Measurements from ENCODE around the gene ADNP. TPM values are rescaled to one million over a fixed set of nuclear protein-coding genes. Genes with fewer than 3 reads are reported as not detected.
"Not testable (repeated sequence)": the region's sequence is repeated elsewhere in the genome, so short reads cannot be mapped to it uniquely, and the experiment has no call there.

ADNP gene
- total RNA-seq = 30.3 TPM
- long read RNA-seq, full-length matches to known transcripts = 3 of 6 reads
- long read RNA-seq, partial matches to known transcripts = 0 of 6 reads
- long read RNA-seq, other reads (novel, unspliced or antisense) = 3 of 6 reads

DNA sequence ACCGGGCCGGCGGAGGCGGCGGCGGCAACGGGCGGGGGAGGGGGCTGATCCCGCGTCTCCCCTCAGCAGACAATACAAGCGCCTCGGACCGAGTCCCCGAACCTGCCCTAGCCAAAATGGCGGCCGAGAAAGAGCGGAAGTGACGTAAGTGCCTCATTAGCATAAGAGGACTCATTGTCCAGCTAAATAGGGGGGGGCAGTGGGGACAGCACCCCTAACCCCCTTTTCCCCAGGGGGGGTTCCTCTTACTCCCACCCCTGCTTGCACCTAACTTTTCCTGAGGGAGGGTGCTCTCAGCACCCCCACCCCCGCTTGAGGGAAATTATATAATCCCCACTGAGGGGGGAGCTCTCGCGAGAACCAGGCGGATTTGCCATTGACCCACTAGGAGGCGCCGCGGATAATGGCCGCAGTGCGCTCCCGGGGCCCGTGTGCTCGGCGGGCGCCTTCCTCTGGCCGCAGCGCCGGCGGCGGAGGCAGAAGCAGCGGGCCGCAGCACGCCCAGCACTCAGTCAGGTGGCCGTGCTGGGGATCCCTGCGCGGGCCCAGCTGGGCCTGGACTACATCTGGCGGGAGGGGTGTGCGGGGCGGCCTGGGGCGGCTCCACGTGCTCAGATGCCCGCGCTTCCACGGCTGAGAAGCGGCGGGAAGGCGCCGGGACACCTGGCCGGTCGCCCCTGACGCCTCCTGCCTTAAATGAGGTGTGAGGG, at the start of gene ADNP:
ADNP (minus strand) TSS at position 132 of the 710 bp plus-strand sequence. CDS start 27,441 bp downstream, outside the sequence.
- ATAC-seq = peak; percentile 92
- peak; percentile 94 for DNase-seq (ENCODE audit: missing footprints)
- intact Hi-C loops (cut with DNase I) = loop anchor here (1.0 to 2.0 kb wide), 3 partner anchors 27 to 137 kb away; partner anchors contain the start of genes DPM1 and MOCS3

DNA sequence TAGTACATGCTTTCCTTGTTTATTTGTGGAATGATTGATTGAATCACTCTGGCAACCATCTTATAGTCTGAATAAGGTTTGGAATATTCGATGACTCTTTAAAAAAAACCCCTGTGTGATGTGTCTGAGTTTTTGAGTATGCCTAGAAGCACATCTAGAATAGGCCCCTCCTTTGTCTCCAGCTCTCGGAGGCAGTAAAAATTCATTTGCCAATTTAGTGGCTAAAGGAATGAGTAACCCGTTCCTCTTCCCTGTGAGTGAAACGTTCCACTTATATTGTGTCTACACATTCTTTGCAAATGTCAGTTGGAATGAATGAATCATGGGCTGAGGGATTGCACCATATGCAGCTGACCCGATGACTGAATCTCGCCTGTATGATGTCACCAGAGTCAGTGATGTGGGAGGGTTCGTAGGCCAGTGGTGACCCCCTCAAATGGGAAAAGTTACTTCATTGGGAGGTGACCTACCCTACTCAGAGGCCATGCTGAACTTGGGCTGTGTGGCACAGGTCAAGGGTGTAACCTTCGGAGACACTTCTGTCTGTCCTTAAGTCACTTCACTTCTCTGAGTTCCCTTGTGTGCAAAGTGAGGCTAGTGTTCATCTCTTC, 48.9 kb upstream of the ADNP start:
- intact Hi-C loops (cut with DNase I) = no loop called here
- no peak for DNase-seq (ENCODE audit: missing footprints)
- no peak for ATAC-seq

DNA sequence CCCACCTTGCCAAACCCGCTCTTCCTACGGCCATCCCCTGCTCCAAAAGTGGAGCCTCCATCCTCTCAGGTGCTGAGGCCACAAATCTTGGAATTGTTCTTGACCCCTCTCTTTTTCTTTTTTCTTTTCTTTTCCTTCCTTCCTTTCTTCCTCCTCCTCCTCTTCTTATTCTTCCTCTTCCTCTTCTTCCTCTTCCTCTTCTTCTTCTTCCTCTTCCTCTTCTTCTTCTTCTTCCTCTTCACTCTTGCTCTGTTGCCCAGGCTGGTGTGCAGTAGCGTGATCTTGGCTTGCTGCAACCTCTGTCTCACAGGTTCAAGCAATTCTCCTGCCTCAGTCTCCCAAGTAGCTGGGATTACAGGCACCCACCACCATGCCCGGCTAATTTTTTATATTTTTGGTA, 47.3 kb upstream of the ADNP start:
- DNase-seq (ENCODE audit: missing footprints); intact Hi-C loops (cut with DNase I); ATAC-seq: not testable (repeated sequence)

DNA sequence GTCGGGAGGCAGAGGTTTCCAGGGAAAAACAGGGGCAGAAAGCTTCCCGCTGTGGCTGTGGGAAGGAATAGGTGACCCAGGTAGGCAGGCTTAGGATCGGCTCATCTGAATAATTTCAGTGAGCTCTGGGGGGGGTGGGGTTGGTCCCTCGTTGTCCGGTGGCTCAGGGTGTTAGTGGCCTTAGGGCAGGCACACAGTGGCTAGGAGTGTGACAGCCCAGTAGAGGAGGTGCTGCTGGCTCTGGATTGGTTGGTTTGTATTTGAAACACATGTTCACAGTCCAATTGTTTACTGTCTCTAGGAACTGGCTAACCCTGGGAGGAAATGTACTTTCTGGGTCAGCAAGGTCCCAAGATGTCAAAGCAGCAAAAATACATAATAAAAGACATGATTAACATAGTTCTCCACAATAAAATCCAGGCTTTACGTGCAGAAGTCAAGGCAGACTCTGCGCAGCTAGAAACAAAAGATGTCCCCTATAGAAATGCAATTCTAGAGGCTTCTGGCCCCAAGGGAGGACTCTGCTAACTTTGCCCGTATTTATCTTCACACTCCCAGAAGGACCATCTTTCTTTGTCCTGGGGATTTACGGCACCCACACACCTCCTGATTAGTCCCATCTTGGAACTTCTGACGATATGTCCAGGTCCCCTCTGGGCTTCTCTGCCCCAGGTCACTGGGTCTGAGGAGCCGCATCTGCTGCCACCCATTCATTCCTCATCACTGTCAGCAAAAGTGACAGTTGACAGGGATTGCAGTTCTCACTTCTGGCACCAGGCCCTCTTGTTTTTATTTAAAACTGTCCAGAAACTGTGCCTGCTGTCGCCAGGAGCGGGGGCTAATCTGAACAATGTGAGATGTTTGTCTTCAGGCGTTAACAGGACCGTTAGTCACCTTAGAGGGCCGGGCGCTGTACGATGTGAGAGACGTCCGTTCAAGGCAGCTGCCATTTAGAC, 46.1 kb upstream of the ADNP start:
- intact Hi-C loops (cut with DNase I) = no loop called here
- DNase-seq (ENCODE audit: missing footprints) (no peak), ATAC-seq (no peak)

DNA sequence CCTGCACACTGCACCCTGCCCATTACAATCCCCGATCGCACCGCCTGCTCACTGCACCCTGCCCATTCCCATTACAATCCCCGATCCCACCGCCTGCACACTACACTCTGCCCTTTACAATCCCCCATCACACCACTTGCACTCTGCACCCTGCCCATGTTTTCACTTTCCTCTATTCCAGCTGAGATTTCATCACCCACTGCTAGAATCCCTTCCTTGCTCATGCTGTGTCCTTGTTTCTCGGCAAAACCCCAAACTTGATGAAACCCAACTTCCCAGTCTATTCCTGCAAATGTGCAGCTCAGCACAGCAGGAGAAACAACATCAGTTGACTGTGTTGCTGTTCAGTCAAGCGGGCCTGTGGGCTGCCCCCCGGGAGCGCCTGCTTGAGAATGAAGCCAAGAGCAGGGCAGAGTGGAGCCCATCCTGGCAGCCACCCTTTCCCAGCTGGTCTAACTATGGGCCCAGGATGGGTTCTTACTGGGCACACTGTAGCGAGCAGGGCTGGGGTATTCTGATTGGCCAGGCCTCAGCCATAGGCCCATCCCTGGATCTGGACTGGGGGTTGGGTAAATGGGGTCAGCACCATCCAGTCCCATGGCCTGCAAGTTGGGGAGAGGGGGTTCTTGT, 44.6 kb upstream of the ADNP start:
- intact Hi-C loops (cut with DNase I) = no loop called here
- no peak for DNase-seq (ENCODE audit: missing footprints)
- ATAC-seq = no peak

DNA sequence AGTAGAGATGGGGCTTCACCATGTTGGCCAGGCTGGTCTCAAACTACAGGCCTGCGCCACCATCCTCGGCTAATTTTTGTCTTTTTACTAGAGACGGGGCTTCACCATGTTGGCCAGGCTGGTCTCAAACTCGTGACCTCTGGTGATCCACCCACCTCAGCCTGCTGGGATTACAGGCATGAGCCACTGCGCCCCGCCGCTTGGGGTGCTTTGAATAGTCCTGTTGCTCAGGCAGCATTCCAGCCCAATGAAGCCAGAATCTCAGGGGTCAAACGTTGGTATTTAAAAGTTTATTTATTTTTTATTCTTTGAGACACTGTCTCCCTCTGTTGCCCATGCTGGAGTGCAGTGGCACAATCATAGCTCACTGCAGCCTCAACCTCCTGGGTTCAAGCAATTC, 38.7 kb upstream of the ADNP start:
- DNase-seq (ENCODE audit: missing footprints) (no peak), ATAC-seq (no peak)
- intact Hi-C loops (cut with DNase I) = no loop called here

DNA sequence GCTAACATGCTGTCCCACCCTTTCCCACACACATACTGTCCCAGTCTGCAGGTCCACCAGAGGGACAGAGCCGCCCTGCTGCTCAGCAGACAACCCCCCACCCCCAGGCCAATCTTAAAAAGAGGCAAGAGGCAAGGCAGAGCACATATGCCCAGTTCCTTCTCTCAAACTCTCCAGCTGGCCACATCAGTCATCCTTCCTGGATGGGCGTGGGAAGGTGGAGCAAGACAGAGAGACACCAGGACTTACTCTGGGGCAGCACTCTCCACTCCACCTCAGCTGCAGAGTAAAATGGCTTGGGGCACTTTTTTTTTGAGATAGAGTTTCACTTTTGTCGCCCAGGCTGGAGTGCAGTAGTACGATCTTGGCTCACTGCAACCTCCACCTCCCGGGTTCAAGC, 38.2 kb upstream of the ADNP start:
- DNase-seq (ENCODE audit: missing footprints) (no peak), ATAC-seq (no peak)
- intact Hi-C loops (cut with DNase I) = no loop called here

DNA sequence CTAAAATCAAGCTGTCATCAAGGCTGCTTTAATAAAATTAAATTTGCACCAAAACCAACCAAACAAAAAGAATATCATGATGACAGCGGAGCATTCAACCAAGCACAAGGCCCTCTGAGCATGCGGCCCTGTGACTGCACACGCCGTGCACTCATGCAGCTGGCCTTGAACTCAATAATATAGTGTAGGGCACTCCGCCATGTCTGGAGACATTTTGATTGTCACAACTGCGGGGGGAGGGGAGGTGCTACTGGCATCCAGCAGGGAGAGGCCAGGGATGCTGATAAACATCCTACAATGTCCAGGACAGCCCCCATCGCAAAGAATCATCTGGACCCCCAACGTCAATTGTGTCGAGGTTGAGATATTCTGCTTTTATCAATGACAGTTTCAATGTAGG, 37.1 kb upstream of the ADNP start:
- intact Hi-C loops (cut with DNase I) = no loop called here
- DNase-seq (ENCODE audit: missing footprints) = no peak
- no peak for ATAC-seq

DNA sequence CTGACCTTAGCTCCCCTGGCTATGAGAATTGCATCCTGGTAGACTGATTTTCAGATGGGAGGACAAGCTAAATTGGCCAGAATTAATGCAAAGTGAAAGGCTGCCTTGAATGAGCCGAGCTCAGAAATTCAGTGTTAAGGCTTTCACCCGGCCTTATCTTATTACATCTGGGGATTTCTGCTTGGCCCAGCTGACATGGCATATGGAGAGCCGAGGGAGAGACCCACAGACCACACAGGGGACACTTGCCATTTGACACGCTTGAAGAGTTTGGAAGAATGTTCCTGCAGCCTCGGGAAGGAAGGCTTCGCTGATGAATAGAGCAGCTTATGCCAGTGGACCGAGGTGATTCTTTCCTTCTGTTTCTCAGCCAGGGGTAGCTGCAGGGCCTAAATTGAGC, 36.3 kb upstream of the ADNP start:
- intact Hi-C loops (cut with DNase I) = no loop called here
- no peak for ATAC-seq
- DNase-seq (ENCODE audit: missing footprints) = no peak

DNA sequence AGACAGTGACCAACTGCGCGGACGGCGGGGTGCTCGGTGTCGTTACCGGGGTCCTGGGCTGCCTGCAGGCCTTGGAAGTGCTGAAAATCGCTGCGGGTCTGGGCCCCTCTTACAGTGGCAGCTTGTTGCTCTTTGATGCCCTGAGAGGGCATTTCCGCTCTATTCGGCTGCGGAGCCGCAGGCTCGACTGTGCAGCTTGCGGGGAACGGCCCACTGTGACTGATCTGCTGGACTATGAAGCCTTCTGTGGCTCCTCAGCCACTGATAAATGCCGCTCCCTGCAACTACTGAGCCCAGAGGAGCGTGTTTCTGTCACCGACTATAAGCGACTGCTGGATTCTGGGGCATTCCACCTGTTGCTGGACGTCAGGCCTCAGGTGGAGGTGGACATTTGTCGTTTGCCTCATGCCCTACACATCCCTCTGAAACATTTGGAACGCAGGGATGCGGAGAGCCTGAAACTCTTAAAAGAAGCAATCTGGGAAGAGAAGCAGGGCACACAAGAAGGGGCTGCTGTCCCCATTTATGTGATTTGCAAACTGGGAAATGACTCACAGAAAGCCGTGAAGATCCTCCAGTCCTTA, 28.4 kb upstream of the ADNP start:
- intact Hi-C loops (cut with DNase I) = loop anchor here (2.0 kb wide), 1 partner anchor 29 kb away; the partner anchor contains the start of gene ADNP
- no peak for DNase-seq (ENCODE audit: missing footprints)
- no peak for ATAC-seq

DNA sequence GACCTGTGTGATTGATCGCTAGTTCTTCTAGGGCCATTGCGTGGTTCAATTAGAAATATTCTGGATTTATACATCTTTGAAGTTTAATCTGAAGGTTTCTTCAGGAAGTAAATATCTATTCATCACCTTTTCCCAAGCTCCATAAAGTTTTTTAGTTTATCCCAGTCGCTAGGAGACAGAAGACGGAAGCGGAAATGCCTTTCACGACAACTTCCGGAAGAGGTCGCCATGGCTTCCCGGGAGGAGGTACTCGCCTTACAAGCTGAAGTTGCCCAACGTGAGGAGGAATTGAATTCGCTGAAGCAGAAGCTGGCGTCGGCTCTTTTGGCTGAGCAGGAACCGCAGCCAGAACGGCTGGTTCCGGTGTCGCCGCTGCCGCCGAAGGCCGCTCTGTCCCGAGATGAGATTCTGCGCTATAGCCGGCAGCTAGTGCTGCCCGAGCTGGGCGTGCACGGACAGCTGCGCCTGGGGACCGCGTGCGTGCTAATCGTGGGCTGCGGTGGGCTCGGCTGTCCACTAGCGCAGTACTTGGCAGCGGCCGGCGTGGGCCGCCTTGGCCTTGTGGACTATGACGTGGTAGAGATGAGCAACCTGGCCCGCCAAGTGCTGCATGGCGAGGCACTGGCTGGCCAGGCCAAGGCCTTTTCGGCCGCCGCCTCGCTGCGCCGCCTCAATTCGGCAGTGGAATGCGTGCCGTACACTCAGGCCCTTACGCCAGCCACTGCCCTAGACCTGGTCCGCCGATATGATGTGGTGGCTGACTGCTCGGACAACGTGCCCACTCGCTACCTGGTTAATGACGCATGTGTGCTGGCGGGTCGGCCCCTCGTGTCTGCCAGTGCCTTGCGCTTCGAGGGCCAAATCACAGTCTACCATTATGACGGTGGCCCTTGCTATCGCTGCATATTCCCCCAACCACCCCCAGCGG, 27.6 kb upstream of the ADNP start, which contains the start of gene MOCS3:
MOCS3 (plus strand) TSS at position 204 of the 928 bp plus-strand sequence; CDS start at position 229, 25 bp downstream.
- intact Hi-C loops (cut with DNase I) = loop anchor here (1.0 to 2.0 kb wide), 2 partner anchors 23 to 28 kb away; partner anchors contain the start of gene ADNP

DNA sequence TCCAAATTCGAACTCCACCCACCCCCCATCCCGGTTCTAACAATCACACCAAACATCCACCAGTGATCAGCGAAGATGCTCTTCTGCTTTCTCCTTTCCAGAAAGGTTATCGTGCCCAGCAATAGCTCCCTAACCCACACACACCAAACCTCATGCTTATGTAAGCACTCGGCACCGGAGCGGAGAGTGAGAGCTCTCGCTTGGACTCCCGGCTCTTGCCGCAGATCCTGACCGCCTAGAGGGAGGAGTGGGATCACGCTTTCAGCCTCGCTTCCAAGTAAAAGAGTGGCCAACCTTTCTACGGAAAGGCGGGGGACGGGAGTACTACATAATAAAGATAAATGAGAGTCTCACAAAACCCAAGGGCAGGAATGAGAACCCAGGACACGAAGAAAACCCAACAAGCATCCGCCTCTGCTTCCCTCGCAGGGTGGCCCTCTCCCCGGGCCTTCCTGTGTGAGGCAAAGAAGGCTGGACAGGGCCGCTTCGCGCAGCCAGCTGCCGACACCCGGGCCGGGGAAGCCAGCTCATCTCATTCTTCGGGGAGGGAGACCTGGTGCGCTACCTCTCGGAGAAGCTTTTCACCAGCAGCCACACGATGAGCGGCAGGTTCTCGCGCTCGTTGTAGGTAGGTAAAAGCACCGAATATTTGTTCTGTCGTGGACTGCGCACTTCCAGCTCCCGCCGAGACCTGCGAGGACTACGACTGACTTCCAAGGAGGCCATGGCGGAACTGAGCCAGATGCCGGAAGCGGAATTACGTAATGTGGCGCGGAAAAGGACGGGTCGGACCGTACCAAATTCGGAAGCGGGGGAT, 26.8 kb upstream of the ADNP start, which contains the start of gene DPM1:
DPM1 (minus strand) TSS at position 735 of the 817 bp plus-strand sequence; CDS start at position 726, 9 bp downstream.
- DNase-seq (ENCODE audit: missing footprints) (peak; percentile 92), ATAC-seq (peak; percentile 87)
- intact Hi-C loops (cut with DNase I) = loop anchor here (1.0 to 2.0 kb wide), 2 partner anchors 22 to 27 kb away; partner anchors contain the start of gene ADNP

More for the DNA sequence above, 27.6 kb upstream of the ADNP start, which contains the start of gene MOCS3:
- DNase-seq (ENCODE audit: missing footprints) (peak; percentile 81), ATAC-seq (peak; percentile 81)

DNA sequence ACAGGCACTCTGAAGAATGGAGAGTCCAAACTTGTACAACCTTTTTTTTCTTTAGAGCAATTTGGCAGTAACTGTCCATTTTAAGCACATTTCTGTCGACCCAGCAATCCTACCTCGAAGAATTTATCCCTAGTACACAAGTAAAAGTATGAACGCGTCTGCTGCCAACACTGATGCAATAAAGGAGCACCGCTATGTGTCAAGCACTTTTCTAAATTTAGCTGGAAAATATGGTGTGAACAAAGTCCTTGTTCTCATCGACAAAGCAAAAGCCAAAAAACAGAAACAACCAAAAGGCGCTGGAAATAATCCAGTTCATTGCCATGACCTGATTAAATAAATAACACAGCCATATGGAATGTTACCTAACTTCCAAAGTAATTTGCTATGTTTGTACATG, 26.0 kb upstream of the ADNP start:
- no peak for ATAC-seq
- no peak for DNase-seq (ENCODE audit: missing footprints)
- intact Hi-C loops (cut with DNase I) = no loop called here

DNA sequence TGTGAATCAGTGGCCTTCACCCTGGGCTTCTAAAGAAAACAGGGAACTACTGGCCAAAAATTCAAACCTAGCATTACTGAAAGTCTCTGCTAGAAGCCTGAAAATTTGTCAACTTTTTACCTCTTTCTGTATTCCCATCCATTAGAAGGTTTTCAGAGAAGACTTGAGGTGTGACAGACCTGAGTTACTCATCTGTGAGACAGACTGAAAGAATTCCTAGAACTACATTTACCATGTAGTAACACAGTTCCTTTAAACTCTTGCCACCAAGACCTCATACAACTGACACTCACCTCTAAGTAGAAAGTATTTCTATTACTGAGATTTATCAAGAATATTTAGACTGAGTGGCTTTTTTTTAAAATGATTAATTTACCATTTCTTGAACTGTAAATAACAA, 22.6 kb upstream of the ADNP start:
- DNase-seq (ENCODE audit: missing footprints) (no peak), ATAC-seq (no peak)
- intact Hi-C loops (cut with DNase I) = no loop called here

DNA sequence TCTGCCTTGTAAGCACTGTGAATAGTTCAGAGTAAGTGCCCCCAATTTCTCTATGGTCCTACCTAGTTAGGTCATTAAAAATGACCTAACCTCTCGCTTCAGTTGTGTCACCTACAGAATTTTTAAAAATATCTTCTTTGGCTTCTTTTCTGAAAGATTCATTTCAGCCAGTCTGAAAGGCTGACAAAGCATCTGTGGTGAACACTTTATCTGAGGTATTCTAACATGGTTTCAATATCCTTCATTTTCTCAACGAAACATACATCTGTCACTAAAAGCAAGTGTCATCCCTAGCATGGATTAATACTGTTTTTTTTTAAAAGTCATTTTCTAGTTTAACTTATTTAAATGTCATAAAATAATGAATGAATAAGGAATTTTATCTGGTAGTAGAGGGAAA, 22.0 kb upstream of the ADNP start:
- DNase-seq (ENCODE audit: missing footprints) = no peak
- ATAC-seq = no peak
- intact Hi-C loops (cut with DNase I) = no loop called here

DNA sequence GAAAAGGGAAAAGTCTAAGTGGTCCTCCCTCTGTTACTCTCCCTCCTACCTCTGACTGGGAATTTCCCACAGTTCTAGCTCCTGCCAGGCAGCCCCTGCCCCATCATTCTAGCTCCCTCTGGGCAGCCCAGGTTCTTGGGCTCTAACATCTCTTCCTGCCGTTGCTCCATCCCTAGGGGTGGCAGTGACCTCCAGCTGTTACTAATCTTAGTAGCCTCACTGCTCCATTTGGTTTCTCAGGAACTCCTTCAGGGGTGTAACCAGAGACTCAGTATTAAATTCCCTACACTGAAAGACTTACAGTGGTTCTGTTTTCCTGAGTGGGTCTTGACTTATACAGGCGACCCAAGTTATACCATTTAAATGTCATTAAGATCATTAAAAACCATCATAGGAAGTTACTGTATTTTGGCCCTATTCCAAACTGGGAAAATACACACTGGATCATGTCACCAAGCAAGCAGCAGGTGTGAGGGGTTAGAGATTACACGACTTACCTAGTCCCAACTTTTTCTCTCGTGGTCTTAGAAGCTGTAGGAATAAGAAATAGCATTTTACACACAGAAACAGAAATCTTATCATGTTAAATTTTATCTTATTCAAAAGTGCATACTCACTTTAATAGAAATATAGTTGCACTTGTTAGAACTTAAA, 17.0 kb upstream of the ADNP start:
- DNase-seq (ENCODE audit: missing footprints) = no peak
- ATAC-seq = no peak
- intact Hi-C loops (cut with DNase I) = no loop called here

All from Right ventricle myocardium inferior (tissue), 1 donor.